HEK293 (cell line): ENCODE measurements around the gene ARFRP1.

Experiments
- CTCF ChIA-PET: fragments of 350-600 bp; formaldehyde crosslinking; extraction: SDS; loops from one replicate; lab custom pipeline; 2021; ENCODE audit warnings: antibody characterized with exemption; lab: Yijun Ruan, JAX
- POLR2A ChIA-PET: fragments of 300-600 bp; formaldehyde crosslinking; extraction: SDS; loops from one replicate; lab custom pipeline; 2020; ENCODE audit warnings: antibody characterized with exemption, inconsistent platforms; lab: Yijun Ruan, JAX
- H3K27ac ChIP-seq: fragments of 200-500 bp; sonication (Bioruptor generic); 2 replicates; pipeline ENCODE4 v1.5.1; 2014; ENCODE audit warnings: low read depth, low read length, control low read depth, inconsistent platforms; ENCODE audit errors: extremely low read depth
- H3K36me3 ChIP-seq, 2 experiments: fragments of 200-500 bp in 1 of 2; sonication (Bioruptor generic) in 1 of 2; 1 replicate in 1 of 2; 2 replicates in 1 of 2; pipeline ENCODE4 v1.5.1; 2014 to 2017; ENCODE audit warnings: inconsistent platforms in 2 of 2, low read length in 2 of 2; ENCODE audit not compliant: control insufficient read depth in 2 of 2, insufficient read depth in 1 of 2
- H3K4me1 ChIP-seq: fragments of 200-500 bp; sonication (Bioruptor generic); 2 replicates; pipeline ENCODE4 v1.5.1; 2014; ENCODE audit warnings: mild to moderate bottlenecking, low read length, inconsistent platforms; ENCODE audit not compliant: control insufficient read depth, insufficient read depth
- H3K4me3 ChIP-seq: 2 replicates; pipeline ENCODE4 v1.5.1; 2011; ENCODE audit warnings: low read depth, mild to moderate bottlenecking, control low read depth, low read length, moderate library complexity
- H3K9me3 ChIP-seq: fragments of 200-500 bp; sonication (Bioruptor generic); 2 replicates; pipeline ENCODE4 v1.5.1; 2014; ENCODE audit warnings: low read depth, low read length, inconsistent platforms; ENCODE audit not compliant: control insufficient read depth, insufficient read depth
- EGR2 ChIP-seq: fragments of 450-650 bp; formaldehyde crosslinking; IDR thresholded peaks from 2 replicates; pipeline ENCODE4 v1.5.1; 2016; ENCODE audit warnings: low read depth, missing biosample characterization, missing genetic modification characterization
- GLIS2 ChIP-seq: fragments of 450-650 bp; formaldehyde crosslinking; IDR thresholded peaks from 2 replicates; pipeline ENCODE4 v1.5.1; 2016; ENCODE audit warnings: missing biosample characterization, missing genetic modification characterization
- KLF10 ChIP-seq: fragments of 450-650 bp; IDR thresholded peaks from 2 replicates; pipeline ENCODE4 v1.5.1; 2018; ENCODE audit warnings: missing biosample characterization, mild to moderate bottlenecking, missing genetic modification characterization
- OSR2 ChIP-seq: fragments of 450-650 bp; formaldehyde crosslinking; IDR thresholded peaks from 2 replicates; pipeline ENCODE4 v1.5.1; 2016; ENCODE audit warnings: missing biosample characterization, missing genetic modification characterization
- PATZ1 ChIP-seq: fragments of 450-650 bp; formaldehyde crosslinking; IDR thresholded peaks from 2 replicates; pipeline ENCODE4 v1.5.1; 2016; ENCODE audit warnings: missing biosample characterization, missing genetic modification characterization
- PRDM2 ChIP-seq: fragments of 450-650 bp; formaldehyde crosslinking; IDR thresholded peaks from 2 replicates; pipeline ENCODE4 v1.5.1; 2016; ENCODE audit warnings: missing biosample characterization, missing genetic modification characterization, borderline replicate concordance
- SCRT2 ChIP-seq: fragments of 450-650 bp; formaldehyde crosslinking; IDR thresholded peaks from 2 replicates; pipeline ENCODE4 v1.5.1; 2016; ENCODE audit warnings: missing biosample characterization, missing genetic modification characterization
- SP2 ChIP-seq: fragments of 450-650 bp; formaldehyde crosslinking; IDR thresholded peaks from 2 replicates; pipeline ENCODE4 v1.5.1; 2016; ENCODE audit warnings: missing biosample characterization, missing genetic modification characterization
- SP7 ChIP-seq: fragments of 450-650 bp; formaldehyde crosslinking; IDR thresholded peaks from 2 replicates; pipeline ENCODE4 v1.5.1; 2016; ENCODE audit warnings: missing biosample characterization, missing genetic modification characterization
- ZBTB21 ChIP-seq: fragments of 450-650 bp; formaldehyde crosslinking; IDR thresholded peaks from 2 replicates; pipeline ENCODE4 v1.5.1; 2017; ENCODE audit warnings: missing biosample characterization, missing genetic modification characterization
- ZEB2 ChIP-seq: fragments of 450-650 bp; formaldehyde crosslinking; IDR thresholded peaks from 2 replicates; pipeline ENCODE4 v1.5.1; 2016; ENCODE audit warnings: missing biosample characterization, missing genetic modification characterization
- ZFHX2 ChIP-seq: fragments of 450-650 bp; formaldehyde crosslinking; conservative IDR thresholded peaks from 2 replicates; pipeline ENCODE4 v1.5.1; 2016; ENCODE audit warnings: missing biosample characterization, missing genetic modification characterization
- ZFP69B ChIP-seq: fragments of 450-650 bp; formaldehyde crosslinking; IDR thresholded peaks from 2 replicates; pipeline ENCODE4 v1.5.1; 2016; ENCODE audit warnings: missing biosample characterization, missing genetic modification characterization
- ZNF26 ChIP-seq: fragments of 450-650 bp; formaldehyde crosslinking; IDR thresholded peaks from 2 replicates; pipeline ENCODE4 v1.5.1; 2016; ENCODE audit warnings: missing biosample characterization, missing genetic modification characterization
- ZNF324 ChIP-seq: fragments of 450-650 bp; formaldehyde crosslinking; IDR thresholded peaks from 2 replicates; pipeline ENCODE4 v1.5.1; 2016; ENCODE audit warnings: missing biosample characterization, missing genetic modification characterization
- ZNF366 ChIP-seq: fragments of 450-650 bp; formaldehyde crosslinking; conservative IDR thresholded peaks from 2 replicates; pipeline ENCODE4 v1.5.1; 2016; ENCODE audit warnings: missing biosample characterization, missing genetic modification characterization
- ZNF423 ChIP-seq: fragments of 450-650 bp; formaldehyde crosslinking; IDR thresholded peaks from 2 replicates; pipeline ENCODE4 v1.5.1; 2016; ENCODE audit warnings: missing biosample characterization, missing genetic modification characterization
- ZNF510 ChIP-seq: fragments of 450-650 bp; formaldehyde crosslinking; IDR thresholded peaks from 2 replicates; pipeline ENCODE4 v1.5.1; 2018; ENCODE audit warnings: mild to moderate bottlenecking, missing genetic modification characterization, missing biosample characterization; ENCODE audit not compliant: insufficient replicate concordance
- ZNF529 ChIP-seq: fragments of 450-650 bp; formaldehyde crosslinking; IDR thresholded peaks from 2 replicates; pipeline ENCODE4 v1.5.1; 2017; ENCODE audit warnings: missing genetic modification characterization, missing biosample characterization; ENCODE audit not compliant: insufficient replicate concordance
- ZNF600 ChIP-seq: fragments of 450-650 bp; formaldehyde crosslinking; IDR thresholded peaks from 2 replicates; pipeline ENCODE4 v1.5.1; 2016; ENCODE audit warnings: missing biosample characterization, missing genetic modification characterization
- ZNF629 ChIP-seq: fragments of 450-650 bp; formaldehyde crosslinking; IDR thresholded peaks from 2 replicates; pipeline ENCODE4 v1.5.1; 2017; ENCODE audit warnings: missing biosample characterization, missing genetic modification characterization
- ZNF639 ChIP-seq: fragments of 450-650 bp; formaldehyde crosslinking; IDR thresholded peaks from 2 replicates; pipeline ENCODE4 v1.5.1; 2016; ENCODE audit warnings: missing biosample characterization, missing genetic modification characterization
- ZXDB ChIP-seq: fragments of 450-650 bp; formaldehyde crosslinking; IDR thresholded peaks from 2 replicates; pipeline ENCODE4 v1.5.1; 2016; ENCODE audit warnings: missing biosample characterization, missing genetic modification characterization
- TF ChIP-seq, protein P1 (sequence below): fragments of 450-650 bp; formaldehyde crosslinking; IDR thresholded peaks from 2 replicates; pipeline ENCODE4 v1.5.1; 2016; ENCODE audit warnings: missing biosample characterization, missing genetic modification characterization

Gene ARFRP1

DNA sequence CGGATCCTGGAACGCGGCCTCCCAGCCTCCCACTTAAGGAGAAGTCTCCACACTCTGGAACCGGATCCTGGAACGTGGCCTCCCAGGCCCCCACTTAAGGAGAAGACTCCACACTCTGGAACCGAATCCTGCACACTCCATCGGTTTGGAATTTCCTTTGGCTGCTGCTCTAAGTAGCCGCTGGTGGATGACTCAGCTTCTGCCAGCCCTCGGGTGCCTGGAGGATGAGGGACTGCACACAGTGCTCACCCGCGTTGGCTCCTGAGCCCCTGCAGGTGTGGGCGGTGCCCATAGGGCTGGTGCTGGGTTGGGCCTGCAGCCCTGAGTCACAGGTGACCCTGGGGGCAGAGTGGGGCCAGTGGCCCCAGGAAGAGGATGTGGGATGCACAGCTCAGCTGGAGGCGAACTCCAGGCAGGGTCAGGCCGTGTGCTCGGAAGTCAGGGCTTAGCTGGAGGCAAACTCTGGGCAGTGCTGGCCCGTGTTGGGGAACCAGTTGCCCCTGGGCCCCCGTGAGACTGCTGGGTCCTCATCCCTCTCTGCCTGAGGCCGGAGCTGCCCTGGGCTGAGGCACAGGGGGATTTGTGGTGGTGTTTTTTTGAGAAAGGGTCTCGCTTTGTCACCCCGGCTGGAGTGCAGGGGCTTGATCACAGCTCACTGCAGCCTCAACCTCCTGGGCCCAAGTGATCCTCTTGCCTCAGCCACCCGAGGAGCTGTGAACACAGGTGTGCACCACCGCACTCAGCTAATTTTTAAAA lies 25.2 kb downstream of the ARFRP1 start:
- ChIA-PET CTCF (interaction anchor here (0.6 to 1.2 kb wide), 4 partner anchors 103 to 710 kb away, joined by 3 to 4 read pairs (median 4); partner anchors contain the start of gene PTK6), POLR2A (interaction anchor here (0.6 to 3.1 kb wide), 9 partner anchors 9 to 137 kb away, joined by 3 to 14 read pairs (median 3); partner anchors contain the start of genes HELZ2 and RTEL1)
- Histone ChIP-seq H3K27ac (no peak overlapping the region), H3K4me3 (no peak overlapping the region), H3K9me3 (no peaks in the 10 kb centered on the region), H3K36me3 (peaks cover 0 to 21% of the 10 kb centered on the region in 2 experiments; a peak in 2 of 3 replicates), H3K4me1 (no peaks in the 10 kb centered on the region)
- TF ChIP-seq ZNF600 (peak; percentile 94), ZNF26 (no peak), ZNF423 (tag by site-specific recombination) (no peak), SP7 (peak; percentile 86), ZFHX2 (tag by site-specific recombination) (peak; percentile 91), ZNF529 (tag by site-specific recombination) (no peak), PATZ1 (tag by site-specific recombination) (peak; percentile 47), PRDM2 (tag by site-specific recombination) (no peak), EGR2 (peak; percentile 92), ZNF366 (tag by site-specific recombination) (0 out of 2 replicates have a peak, but pooled peaks have one; percentile 27), ZNF639 (tag by site-specific recombination) (0 out of 2 replicates have a peak, but pooled peaks have one; percentile 48), ZNF510 (tag by site-specific recombination) (no peak), ZFP69B (tag by site-specific recombination) (peak; percentile 33; the same call in 1 of the 2 replicates), ZBTB21 (tag by site-specific recombination) (peak; percentile 38; the same call in 1 of the 2 replicates), GLIS2 (tag by site-specific recombination) (peak; percentile 83; the same call in 1 of the 2 replicates), ZNF324 (tag by site-specific recombination) (0 out of 2 replicates have a peak, but pooled peaks have one; percentile 40), SCRT2 (tag by site-specific recombination) (peak; percentile 69), SP2 (peak; percentile 32), ZXDB (tag by site-specific recombination) (peak; percentile 40; the same call in 1 of the 2 replicates), ZNF629 (tag by site-specific recombination) (peak; percentile 36; the same call in 1 of the 2 replicates), KLF10 (tag by site-specific recombination) (peak; percentile 45; the same call in 1 of the 2 replicates), ZEB2 (tag by site-specific recombination) (peak; percentile 56; the same call in 1 of the 2 replicates), OSR2 (peak; percentile 35; the same call in 1 of the 2 replicates)
- TF ChIP-seq, protein P1, sequence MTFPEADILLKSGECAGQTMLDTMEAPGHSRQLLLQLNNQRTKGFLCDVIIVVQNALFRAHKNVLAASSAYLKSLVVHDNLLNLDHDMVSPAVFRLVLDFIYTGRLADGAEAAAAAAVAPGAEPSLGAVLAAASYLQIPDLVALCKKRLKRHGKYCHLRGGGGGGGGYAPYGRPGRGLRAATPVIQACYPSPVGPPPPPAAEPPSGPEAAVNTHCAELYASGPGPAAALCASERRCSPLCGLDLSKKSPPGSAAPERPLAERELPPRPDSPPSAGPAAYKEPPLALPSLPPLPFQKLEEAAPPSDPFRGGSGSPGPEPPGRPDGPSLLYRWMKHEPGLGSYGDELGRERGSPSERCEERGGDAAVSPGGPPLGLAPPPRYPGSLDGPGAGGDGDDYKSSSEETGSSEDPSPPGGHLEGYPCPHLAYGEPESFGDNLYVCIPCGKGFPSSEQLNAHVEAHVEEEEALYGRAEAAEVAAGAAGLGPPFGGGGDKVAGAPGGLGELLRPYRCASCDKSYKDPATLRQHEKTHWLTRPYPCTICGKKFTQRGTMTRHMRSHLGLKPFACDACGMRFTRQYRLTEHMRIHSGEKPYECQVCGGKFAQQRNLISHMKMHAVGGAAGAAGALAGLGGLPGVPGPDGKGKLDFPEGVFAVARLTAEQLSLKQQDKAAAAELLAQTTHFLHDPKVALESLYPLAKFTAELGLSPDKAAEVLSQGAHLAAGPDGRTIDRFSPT (tag by site-specific recombination), result peak; percentile 90
